HL-60 (cell line): ENCODE results near the gene ESD.

ENCODE experiments used
- DNase-seq, 2 experiments: peaks; one replicate each; pipeline ENCODE4 v3.0.0-alpha.2; 2010 to 2020; ENCODE audit warnings: low read depth in 1 of 2, low spot score in 1 of 2
- H3K27ac ChIP-seq: fragments of 250-450 bp; sonication (Bioruptor Pico); replicated peaks from 2 replicates; pipeline ENCODE4 v1.5.1; 2020; ENCODE audit warnings: mild to moderate bottlenecking, moderate library complexity
- H3K27me3 ChIP-seq: fragments of 250-450 bp; sonication (Bioruptor Pico); 2 replicates; pipeline ENCODE4 v1.5.1; 2021; ENCODE audit warnings: mild to moderate bottlenecking, moderate library complexity; ENCODE audit not compliant: insufficient read depth, poor library complexity, severe bottlenecking
- H3K4me3 ChIP-seq: replicated peaks from 2 replicates; pipeline ENCODE4 v1.5.1; 2011; ENCODE audit warnings: mild to moderate bottlenecking, control low read depth, low read length; ENCODE audit not compliant: insufficient read depth
- GABPA ChIP-seq: IDR thresholded peaks from 2 replicates; pipeline ENCODE4 v1.6.1; 2012; ENCODE audit warnings: low read depth
- POLR2AphosphoS5 ChIP-seq: IDR thresholded peaks from 2 replicates; pipeline ENCODE4 v1.6.1; 2012; ENCODE audit warnings: low read depth
- SPI1 ChIP-seq: IDR thresholded peaks from 2 replicates; pipeline ENCODE4 v1.6.1; 2012; ENCODE audit warnings: low read depth, mild to moderate bottlenecking, borderline replicate concordance
- TF ChIP-seq, protein P1 (sequence below): IDR thresholded peaks from one replicate; pipeline ENCODE4 v1.5.1; 2011; ENCODE audit warnings: low read length, control low read depth, inconsistent platforms; ENCODE audit not compliant: insufficient read depth
- TF ChIP-seq, protein P2 (sequence below): IDR thresholded peaks from 2 replicates; pipeline ENCODE4 v1.6.1; 2012; ENCODE audit warnings: low read depth; ENCODE audit not compliant: insufficient replicate concordance

ESD gene

DNA sequence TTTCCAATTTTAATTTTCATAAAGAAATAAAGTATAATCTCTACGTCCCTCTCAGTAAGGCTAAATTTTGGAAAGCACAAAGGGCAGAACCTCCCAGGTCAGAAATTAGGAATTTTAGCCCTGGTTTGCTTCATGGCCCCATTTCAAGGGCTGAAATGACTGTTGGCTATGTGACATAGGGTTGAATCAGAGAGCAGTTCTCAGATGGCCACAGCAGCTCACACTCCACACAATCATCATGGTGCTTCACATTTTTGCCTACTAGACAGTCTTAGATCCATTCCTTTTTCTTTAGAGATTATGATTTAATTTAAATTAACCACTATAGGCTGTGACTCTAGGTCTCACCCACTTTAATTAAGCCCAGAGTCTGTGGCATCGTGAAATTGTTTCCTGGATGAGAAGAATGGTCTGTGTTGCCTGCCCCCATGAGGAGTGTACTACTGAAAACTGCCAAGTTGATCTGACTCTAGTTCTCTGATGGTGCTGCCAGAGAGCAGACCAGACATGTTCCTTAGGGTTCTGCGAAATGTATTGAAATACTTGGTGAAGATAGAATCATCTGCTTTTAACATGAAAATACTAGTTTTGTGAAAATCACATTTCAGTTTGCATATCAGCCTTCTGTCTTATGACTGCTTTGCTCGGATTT is 57.4 kb downstream of the ESD start:
- no peak for DNase-seq
- Histone ChIP-seq H3K27ac (no peak overlapping the region), H3K4me3 (no peak overlapping the region), H3K27me3 (no peaks in the 10 kb centered on the region)
- TF ChIP-seq SPI1 (no peak), POLR2AphosphoS5 (no peak), GABPA (no peak)
- TF ChIP-seq, protein P1, sequence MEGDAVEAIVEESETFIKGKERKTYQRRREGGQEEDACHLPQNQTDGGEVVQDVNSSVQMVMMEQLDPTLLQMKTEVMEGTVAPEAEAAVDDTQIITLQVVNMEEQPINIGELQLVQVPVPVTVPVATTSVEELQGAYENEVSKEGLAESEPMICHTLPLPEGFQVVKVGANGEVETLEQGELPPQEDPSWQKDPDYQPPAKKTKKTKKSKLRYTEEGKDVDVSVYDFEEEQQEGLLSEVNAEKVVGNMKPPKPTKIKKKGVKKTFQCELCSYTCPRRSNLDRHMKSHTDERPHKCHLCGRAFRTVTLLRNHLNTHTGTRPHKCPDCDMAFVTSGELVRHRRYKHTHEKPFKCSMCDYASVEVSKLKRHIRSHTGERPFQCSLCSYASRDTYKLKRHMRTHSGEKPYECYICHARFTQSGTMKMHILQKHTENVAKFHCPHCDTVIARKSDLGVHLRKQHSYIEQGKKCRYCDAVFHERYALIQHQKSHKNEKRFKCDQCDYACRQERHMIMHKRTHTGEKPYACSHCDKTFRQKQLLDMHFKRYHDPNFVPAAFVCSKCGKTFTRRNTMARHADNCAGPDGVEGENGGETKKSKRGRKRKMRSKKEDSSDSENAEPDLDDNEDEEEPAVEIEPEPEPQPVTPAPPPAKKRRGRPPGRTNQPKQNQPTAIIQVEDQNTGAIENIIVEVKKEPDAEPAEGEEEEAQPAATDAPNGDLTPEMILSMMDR, result no peak
- TF ChIP-seq, protein P2, sequence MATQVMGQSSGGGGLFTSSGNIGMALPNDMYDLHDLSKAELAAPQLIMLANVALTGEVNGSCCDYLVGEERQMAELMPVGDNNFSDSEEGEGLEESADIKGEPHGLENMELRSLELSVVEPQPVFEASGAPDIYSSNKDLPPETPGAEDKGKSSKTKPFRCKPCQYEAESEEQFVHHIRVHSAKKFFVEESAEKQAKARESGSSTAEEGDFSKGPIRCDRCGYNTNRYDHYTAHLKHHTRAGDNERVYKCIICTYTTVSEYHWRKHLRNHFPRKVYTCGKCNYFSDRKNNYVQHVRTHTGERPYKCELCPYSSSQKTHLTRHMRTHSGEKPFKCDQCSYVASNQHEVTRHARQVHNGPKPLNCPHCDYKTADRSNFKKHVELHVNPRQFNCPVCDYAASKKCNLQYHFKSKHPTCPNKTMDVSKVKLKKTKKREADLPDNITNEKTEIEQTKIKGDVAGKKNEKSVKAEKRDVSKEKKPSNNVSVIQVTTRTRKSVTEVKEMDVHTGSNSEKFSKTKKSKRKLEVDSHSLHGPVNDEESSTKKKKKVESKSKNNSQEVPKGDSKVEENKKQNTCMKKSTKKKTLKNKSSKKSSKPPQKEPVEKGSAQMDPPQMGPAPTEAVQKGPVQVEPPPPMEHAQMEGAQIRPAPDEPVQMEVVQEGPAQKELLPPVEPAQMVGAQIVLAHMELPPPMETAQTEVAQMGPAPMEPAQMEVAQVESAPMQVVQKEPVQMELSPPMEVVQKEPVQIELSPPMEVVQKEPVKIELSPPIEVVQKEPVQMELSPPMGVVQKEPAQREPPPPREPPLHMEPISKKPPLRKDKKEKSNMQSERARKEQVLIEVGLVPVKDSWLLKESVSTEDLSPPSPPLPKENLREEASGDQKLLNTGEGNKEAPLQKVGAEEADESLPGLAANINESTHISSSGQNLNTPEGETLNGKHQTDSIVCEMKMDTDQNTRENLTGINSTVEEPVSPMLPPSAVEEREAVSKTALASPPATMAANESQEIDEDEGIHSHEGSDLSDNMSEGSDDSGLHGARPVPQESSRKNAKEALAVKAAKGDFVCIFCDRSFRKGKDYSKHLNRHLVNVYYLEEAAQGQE, result no peak

DNA sequence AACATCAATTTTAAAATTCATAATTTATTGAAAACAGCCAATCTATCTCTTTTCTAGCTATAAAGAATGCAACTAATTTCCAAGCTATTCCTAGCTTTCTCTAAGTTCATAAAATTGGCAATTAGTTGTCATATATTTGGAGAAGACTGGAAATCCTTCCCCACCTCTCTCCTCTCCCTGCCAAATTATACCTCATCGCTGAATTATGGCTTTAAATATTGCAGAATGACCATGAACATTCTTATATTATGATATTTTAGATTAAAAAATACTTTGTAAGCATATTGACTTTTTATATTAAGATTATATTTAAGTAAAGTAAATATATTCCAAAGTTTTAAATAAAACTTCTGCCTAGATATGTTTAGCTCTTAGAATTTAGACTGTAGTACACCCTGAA is 58.2 kb downstream of the ESD start:
- no peak for DNase-seq
- no peaks in the 10 kb centered on the region for H3K27me3 ChIP-seq
- TF ChIP-seq POLR2AphosphoS5, result no peak
- no peak for TF ChIP-seq GABPA
- TF ChIP-seq, protein P1, result no peak
- TF ChIP-seq, protein P2, result no peak
- H3K27ac ChIP-seq, result no peak overlapping the region
- no peak overlapping the region for H3K4me3 ChIP-seq

DNA sequence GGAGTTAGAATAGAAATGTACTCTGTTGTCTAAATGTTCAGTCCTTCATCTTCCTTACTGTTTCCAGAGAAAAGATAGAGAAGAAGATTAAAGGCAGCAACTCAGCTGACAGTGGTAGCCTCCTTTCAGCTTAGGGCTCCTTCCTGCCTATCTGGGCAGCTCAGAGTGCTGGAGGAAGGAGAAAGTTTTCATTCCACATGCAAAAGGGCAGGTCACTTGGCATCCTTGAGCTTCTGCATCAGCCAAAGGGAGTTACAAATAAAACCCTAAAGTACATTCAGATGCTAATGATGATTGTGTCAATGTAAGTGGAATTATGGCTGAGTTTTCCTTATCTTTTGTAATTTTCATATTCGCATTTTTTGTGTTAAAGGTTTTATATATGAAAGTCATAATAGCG is 58.9 kb downstream of the ESD start:
- Histone ChIP-seq H3K27ac (no peak overlapping the region), H3K27me3 (no peaks in the 10 kb centered on the region), H3K4me3 (no peak overlapping the region)
- TF ChIP-seq, protein P2, result no peak
- TF ChIP-seq GABPA, result no peak
- no peak for DNase-seq
